GM19239 (cell line): ENCODE results near the gene ANKMY1.
"Not testable (repeated sequence)": the region's sequence is repeated elsewhere in the genome, so short reads cannot be mapped to it uniquely, and the experiment has no call there.

Experiments used
- DNase-seq: peaks from one replicate; pipeline ENCODE4 v3.0.0; 2011; ENCODE audit warnings: low spot score; ENCODE audit not compliant: insufficient read length
- FAIRE-seq: peaks from 2 replicates; lab custom pipeline; 2011; peaks lifted over from hg19 to GRCh38; lab: Jason Lieb, UNC

Gene ANKMY1

DNA sequence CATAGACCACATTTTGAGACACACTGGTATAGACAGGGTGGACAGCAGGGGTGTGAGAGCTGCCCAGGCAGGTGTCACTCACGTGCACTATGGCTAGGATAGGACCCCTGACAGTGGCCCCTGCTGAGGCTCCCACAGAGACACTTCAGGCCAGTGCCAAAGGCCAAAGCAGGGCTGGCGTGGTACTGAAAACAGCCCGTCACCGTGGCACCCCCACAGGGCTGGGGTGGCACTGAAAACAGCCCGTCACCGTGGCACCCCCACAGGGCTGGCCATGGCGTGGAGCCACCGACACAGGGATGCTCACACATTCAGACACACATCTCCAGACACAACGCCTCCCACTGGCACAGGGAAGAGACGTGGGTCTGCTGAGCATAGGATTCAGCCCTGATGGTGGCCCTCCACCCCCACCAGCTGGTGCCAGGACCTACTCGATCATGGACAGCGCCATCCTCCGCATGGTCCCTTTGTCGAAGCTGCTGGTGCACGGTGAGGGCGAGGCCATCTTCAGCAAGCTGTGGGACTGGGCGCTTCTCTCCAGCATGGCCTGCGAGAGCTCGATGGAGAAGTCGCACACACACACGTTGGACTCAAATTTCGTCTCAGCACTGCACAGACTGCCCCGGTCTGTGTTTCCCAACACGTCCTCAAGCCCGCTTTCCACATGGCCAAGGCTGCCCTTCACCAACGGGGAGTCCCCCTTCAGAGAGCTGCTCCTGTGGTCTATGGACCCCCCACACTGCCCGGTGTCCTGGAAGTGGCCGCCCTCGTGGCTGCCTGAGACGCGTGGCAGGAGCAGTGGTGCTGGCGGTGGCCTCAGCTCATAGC lies 34.1 kb downstream of the ANKMY1 start:
- FAIRE-seq: no peak
- DNase-seq: no peak

DNA sequence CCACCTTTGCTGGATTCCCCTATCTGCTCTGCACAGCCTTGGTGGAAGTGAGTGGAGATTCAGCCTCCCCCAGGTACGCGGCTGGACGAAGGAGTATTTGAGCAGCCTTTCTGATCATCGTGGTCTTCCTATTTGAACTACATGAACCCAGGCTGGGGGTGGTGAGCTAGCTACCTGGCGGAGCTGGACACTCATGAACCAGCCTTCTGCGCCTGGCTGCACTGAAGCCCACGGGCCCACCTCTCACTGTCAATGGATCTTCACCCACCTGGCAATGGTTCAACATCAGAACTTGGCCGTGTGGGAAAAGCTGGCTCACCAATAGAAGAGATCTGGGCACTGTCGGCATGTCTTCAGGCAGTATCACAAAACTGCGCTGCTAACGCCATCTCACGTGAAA lies 35.4 kb downstream of the ANKMY1 start:
- DNase-seq (no peak), FAIRE-seq (no peak)

DNA sequence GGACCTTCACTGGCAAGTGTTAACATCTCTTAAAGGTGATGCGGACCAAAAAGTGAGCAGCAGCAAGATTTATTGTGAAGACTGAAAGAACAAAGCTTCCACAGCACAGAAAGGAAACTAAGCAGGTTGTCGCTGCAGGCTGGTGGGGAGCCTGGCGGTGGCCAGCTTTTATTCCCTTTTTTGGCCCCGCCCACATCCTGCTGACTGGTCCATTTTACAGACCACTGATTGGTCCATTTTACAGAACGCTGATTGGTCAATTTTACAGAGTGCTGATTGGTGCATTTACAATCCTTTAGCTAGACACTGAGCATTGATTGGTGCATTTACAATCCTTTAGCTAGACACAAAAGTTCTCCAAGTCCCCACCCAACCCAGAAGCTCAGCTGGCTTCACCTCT lies 35.9 kb downstream of the ANKMY1 start:
- FAIRE-seq, DNase-seq: not testable (repeated sequence)

DNA sequence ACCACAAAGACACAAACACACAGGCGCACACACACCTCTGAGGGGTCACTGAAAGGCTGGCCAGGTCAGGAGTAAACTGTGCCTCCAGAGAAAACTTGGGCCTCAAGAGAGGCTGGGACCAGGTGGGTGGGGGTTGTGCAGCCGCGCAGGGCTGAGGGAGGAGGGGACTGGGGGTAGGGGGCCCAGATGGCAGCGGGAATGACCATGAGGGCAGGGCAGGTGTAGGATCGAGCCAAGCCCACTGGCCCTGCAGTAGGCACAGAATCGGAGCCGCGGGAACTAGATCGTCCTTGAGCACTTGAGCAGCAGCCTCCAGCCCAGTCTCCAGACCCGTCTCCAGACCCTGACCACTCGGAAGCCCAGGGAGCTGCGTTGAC lies 36.8 kb downstream of the ANKMY1 start:
- DNase-seq (no peak), FAIRE-seq (no peak)

DNA sequence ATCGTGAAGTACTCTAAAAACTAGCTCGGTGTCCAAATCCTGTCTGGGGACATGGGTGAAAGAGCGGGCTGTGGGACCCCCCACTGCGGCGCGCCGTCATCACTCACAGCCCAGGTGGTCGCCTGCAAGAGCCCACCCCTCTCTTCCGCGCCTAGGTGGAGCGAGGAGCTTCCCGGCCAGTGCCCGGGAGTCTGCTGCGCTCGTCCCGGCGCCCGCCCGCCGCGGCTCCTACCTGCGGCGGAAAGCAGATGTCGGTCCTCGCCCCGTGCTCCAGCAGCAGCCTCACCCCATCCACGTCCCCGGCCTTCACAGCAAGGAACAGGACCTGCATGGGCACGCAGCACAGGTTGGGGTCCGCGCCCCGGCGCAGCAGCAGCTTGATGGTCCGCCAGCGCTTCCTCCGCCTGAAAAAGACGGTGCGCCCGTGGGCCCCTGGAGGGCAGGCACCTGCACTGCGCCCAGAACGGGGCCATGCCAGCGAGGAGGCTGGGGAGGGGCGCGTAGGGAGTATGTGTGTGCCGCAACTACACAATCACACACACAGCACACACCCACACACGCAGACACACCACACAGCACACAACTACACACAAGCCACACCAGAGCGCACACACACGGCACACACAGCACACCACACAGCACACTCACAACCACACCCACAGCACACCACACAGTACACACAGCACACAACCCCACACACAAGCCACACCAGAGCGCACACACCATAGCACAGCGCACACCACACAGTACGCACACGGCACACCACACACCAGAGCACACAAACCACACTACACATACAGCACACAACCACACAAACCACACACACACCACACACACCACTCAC lies 37.4 kb downstream of the ANKMY1 start:
- DNase-seq: no peak
- FAIRE-seq: no peak

DNA sequence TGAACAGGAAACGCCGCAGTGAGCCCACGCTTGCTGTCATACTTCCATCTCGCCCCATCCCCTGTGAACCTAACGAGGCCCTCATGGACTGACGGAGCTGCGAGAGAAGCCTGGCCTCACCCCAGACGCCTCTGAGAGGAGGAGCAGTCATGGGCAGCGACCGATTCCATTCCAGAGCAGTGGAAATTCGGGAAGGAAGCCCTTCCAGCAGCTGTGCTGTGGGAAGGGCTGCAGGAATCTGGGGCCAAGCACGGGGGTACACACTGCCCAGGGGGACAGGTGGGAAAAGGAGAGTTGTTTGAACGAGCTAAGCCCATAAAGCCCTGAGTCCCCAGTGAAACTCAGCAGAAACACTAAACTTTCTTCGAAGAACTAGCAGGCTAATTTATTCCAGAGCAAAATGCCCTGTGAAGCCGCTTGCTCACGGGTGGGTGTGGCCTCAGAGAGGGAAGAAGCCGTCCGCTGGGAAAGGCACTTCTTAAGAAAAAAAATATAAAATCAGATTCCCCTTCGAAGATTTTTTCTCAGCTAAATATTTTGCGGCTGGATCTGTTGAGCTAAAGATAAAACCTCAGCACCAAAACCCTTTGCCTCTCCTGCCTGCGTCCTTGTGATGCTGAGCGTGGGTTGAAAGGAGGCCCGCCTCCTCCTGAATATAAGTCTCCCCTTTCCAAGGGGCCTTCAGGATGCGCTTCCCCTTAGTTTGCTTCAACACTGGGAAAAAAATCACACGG lies 38.2 kb downstream of the ANKMY1 start:
- FAIRE-seq: no peak

DNA sequence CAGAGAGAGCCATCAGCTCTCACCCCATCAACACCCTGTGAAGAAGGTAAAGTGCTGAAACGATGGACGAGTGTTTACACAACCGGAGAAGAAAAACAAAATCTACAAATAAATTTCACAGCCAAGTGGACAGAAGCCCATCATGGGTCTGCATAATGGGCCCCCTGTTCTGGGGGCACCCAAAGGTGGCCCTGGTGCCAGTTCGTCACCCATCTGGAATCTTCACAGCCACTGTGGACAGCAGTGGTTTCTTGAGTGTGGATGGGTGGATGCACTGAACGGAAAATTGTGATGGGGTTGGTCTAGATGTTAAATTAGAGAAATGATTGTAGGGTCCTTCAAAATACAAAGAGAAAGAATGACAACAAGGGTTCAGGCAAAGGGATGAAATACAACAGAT lies 38.8 kb downstream of the ANKMY1 start:
- DNase-seq (no peak), FAIRE-seq (no peak)

More for the DNA sequence above, 38.2 kb downstream of the ANKMY1 start:
- DNase-seq: no peak

DNA sequence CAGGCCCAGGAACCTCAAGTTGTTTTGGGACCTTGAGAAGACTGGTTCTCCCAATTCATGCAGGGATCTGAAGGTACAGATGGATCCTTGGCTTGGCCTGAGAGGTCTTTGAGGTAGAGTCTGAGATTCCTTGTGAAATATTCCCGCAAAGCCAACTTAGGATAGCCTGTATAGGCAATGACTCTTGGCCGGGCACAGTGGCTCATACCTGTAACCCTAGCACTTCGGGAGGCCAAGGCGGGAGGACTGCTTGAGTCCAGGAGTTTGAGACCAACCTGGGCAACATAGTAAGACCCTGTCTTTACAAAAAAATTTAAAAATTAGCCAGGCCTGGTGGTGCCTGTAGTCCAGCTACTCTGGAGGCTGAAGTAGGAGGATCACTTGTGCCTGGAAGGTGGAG lies 40.4 kb downstream of the ANKMY1 start:
- FAIRE-seq (no peak), DNase-seq (no peak)

DNA sequence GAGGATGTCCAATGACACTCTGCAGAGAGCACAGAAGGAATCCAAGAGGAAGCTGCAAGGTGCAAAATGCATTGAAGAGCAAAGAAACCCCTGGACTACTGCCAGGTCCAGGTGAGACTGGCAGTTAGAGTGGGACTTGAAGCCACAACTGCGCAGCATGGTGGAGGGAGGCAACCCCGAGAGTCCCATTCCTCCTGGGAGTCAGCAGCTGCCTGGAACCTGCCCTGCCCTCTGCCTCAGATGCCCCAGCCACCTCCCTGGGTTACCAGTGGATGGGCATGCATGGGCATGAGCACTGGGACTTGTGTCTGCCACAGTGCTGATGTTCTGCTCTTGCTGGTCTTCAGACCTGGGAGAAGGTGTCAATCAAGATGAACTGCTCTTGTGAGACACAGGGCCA lies 43.2 kb downstream of the ANKMY1 start:
- FAIRE-seq (no peak), DNase-seq (no peak)

DNA sequence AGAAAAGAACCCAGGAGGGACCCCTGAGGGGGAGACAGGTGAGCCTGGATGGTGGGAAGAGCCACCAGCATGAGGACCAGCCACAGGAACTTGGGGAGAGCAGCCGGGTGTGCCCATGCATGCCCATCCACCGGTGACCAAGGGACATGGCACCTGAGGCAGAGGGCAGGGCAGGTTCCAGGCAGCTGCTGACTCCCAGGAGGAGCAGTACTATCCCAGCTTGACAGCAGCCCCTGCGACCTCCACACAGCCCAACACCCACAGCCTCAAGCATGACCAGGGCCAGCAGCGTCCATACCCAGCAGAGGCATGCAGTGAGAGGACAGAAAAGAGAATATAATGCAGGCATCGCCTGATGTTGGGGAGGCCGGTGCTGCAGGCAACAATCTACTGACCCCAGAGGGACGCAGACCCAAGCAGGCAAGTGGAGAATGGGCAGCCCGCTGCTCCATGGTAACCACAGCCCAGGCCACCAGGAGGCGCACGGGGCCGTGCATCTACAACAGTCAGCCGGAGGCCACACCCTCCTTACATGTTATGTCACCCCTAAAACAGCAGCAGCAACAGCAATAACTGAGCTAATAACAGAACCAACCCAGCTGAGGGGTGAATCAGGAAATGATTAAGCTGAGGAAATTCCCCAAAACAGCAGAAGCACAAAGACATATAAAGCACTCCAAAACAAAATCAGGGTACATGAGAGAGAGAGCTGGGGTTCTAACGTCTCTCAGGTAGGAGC lies 44.1 kb downstream of the ANKMY1 start:
- peak; percentile 94 for FAIRE-seq

DNA sequence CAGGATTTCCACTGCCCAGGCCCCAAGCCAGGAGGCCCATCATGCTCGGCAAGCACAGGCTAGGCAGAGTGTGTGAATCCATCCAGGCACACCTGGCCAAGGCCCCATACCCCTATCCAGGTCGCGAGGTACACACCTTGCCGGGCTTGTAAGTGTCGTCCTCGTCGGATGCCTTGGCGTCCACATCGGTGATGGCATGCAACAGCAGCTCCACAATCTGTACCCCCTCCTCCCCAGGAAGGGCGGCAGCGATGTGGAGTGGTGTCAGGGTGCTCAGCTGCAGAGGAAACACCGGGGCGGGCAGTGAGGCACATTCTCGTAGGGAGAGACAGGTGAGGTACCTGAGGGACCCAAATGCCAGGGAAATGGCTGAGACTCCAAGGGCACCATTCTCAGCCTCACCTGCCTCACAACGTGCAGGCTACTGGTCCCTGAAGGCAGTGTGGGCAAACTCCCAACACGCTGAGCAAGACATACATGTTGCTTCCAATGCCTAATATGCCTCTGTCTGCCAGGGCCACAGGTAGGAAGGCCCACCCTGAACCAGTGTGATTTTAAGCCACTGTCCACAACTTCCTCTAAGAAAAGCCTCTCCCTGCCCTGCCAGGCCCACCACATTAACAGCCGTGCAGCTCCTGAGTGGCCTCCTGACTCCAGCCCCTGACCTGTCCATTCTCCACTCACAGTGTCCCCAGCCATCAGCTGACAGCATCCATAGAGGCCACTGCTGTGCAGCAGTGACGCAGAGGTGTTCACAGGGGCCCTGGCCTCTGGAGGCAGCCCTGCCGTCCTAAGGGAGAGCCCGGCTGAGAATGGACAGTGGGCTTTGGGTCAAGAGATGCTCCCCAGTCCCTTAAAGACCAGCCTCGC lies 44.9 kb downstream of the ANKMY1 start:
- FAIRE-seq: no peak
- no peak for DNase-seq

More for the DNA sequence above, 44.1 kb downstream of the ANKMY1 start:
- DNase-seq: peak; percentile 94

DNA sequence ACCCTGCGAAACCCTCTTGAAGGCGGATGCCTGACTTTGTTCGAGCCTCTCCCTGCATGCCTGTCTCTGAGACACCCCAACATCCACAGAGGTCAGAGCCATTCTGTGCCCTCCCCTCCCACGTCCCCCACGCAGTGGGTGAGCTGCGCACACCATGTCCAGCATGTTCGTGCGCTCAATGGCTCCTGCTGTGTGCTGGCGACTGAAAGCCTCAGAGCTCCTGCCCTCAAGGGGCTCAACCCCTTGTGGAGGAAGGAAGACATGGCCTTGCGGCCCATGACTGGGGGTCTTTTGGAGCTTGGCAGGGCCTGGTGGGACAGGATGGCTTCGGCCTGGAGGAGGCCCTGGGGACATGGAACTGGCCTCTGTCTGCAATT lies 45.7 kb downstream of the ANKMY1 start:
- DNase-seq: no peak
- FAIRE-seq: no peak

DNA sequence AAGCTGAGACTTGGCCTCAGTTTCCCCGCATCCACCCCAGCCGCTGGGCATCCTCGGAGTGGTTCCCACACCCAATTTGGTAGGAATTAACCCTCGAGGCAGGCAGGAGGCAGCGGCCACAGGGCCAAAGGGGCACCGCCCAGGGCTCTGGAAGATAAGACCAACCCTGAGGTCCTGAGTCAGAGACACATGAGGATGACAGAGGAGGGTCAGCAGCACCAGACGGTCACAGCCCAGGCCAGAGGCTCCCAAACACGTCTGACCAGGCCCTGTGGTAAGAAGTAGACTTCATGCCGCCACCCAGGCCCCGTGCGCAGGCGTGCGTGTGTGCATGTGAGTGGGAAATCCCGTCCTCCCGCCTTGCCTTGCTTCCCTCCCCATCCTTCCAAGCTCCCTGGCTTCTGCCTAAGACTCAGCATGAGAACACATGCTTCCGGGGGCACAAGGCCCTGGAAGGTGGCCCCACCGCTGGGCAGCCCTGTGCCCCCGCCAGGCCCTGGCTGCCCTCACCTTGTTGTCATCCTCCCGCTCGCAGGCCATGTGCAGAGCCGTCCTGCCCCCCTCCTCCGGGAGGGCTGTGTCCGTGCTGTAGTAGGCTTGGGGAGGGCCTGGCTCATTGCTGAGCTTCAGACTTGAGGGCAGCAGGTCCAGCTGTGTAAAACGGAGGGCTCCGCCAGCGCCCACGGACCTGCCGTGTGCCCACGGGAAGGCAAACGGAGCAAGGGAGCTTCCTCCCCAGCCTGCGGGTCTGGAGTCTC lies 46.3 kb downstream of the ANKMY1 start:
- FAIRE-seq (no peak), DNase-seq (no peak)

DNA sequence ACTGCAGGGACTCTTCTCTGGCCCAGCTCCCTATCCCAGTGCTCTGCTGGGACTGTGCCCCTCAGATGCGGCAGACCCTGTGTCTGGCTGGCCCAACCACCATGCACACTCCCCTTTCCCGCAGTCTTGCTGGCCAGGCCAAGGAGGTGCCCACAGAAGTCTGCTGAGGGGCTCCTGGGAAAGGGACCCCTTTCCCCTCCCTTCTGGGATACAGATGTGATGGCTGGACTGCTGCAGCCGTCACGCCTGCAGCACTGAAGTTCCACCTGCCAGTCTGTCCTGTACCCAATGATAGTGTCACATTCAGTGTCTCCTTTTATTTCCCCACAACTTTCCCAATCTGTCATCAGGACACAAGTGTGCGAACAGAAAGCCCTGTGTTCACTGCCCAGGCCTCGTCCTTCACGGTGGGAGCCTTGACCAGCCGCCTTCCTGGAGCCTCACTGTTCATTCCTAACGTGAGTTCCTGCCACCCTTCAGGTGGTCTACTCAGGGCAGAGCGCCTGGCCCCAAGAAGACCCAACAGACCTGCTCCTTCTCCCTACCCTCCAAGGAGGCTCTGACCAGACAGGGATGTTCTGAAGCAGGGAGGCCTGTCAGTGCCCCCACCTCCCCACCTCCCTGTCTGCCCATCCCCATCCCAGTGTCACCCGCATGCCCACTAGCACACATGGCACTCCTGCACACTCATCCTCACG lies 47.1 kb downstream of the ANKMY1 start:
- no peak for FAIRE-seq
- DNase-seq: no peak

DNA sequence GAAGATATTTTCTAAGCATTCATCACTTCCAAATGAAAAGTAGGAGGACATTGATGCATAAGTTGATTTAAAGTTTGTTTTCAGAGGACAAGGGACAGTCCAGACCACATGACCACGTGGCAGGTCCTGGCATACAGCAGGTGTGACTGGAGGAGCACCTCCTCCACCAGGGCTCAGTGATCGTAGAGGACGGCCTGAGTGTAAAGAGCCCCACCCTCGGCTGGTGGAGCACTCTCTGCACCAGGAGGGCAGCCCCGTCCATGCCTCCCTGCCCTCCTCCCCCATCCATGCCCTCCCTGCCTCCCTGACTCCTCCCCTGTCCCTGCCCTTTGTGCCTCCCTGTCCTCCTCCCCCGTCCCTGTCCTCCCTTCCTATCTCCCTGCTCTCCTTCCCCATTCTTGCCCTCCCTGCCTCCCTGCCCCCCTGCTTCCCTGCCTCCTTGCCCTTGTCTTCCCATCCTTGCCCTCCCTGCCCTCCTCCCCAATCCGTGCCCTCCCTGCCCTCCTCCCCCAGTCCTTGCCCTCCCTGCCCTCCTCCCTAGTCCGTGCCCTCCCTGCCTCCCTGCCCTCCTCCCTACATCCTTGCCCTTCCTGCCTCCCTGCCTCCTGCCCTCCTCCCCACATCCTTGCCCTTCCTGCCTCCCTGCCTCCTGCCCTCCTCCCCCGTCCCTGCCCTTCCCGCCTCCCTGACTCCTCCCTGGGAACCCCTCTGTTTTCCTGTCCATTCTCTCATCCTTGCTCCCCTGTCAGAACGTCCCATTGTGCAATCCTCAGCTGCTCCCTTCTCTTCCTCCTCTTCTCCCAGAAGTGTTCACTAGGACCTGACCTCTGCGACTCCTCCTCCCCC lies 47.9 kb downstream of the ANKMY1 start:
- DNase-seq (no peak), FAIRE-seq (no peak)

DNA sequence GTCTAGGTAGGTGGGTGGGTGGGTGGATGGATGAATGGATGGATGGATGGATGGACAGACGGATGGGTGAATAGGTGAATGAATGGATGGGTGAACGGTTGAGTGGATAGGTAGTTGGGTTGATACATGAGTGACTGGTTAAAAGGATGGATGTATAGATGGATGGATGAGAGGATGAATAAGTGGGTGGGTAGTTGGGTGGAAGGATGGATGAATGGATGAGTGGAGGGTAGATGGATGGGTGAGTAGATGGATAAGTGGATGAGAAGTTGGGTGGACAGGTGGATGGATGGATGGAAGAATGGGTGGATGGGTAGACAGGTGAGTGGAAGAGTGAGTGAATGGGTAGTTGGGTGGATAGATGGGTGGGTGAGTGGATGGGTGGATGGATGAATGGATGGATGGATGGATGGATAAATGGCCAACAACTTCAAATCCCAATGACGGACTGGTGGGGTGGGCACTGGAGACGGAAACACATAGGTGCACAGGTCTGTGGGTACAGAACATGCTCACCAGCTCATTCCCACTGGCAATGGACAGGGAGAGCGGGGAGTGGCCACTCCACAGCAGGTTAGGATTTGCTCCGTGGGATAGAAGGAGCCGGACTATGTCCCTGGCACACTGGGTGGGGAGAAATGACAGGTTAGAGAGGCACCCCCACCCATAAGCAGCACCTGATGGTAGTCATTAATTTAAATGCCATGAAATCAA lies 48.8 kb downstream of the ANKMY1 start:
- FAIRE-seq (no peak), DNase-seq (no peak)
